Activated CD8-positive, alpha-beta memory T cell treated with anti-CD3 and anti-CD28 coated beads, Interleukin-2, amount 50 U/mL, for 1 hour (primary cell): ENCODE data around the gene GLS.
"Not testable (repeated sequence)": the region's sequence is repeated elsewhere in the genome, so short reads cannot be mapped to it uniquely, and the experiment has no call there.

Experiments
- DNase-seq: peaks from one replicate; pipeline ENCODE4 v3.0.0-alpha.2; 2020; ENCODE audit errors: extremely low read depth

The GLS gene

DNA sequence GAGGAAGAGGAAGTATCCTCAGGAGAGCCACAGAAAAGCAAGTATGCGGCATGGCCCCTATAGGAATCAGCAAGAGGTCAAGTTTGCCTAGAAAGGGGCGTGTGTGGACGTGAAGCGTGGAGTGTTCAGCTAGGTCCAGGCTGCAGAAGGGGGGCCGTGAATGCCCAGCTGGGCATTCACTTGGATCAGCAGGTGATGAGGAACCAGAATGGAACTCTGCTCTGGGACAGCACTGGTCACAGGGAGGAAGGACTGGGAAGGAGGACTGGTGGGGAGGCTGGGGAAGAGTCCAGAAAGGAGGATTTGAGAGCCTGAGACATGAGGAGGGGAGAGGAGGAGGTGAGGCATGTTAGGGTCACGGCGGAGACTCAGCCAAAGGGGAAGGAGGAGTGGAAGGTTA, 113.5 kb downstream of the GLS start:
- DNase-seq: no peak

- DNase-seq: not testable (repeated sequence)
Observed at GRCh38 chr2:190995315-190995714, 114.7 kb downstream of the GLS start.

DNA sequence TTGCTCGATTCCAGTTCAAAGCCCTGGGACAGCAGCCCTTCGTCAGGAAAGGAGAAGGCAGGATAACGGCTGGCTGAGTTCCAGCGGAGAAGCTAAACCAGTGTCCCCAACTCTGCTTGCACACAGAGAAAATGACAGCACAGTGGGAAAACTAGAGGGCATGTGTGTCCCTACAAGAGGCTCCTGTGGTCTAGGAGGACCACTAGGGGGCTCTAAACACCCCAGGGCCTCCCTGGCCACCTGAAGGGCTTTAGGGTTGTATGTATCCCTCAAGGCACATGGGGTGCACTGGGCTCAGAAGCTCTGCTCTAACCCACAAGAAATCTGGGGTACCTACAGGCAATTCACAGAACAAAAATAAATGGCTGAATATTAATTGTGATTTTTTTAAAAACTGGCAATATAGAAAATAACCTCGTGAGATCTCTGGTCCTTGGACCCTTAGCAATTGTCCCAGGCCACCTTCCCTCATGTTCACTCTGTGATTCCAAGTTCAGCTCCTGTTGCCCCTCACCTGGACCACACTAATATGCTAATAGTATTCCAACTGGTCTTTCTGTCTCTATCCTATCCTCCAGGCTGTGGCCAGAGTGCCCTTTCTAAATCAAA, 115.8 kb downstream of the GLS start:
- no peak for DNase-seq

- DNase-seq: no peak
Observed at GRCh38 chr2:190996947-190997346, 116.3 kb downstream of the GLS start.

DNA sequence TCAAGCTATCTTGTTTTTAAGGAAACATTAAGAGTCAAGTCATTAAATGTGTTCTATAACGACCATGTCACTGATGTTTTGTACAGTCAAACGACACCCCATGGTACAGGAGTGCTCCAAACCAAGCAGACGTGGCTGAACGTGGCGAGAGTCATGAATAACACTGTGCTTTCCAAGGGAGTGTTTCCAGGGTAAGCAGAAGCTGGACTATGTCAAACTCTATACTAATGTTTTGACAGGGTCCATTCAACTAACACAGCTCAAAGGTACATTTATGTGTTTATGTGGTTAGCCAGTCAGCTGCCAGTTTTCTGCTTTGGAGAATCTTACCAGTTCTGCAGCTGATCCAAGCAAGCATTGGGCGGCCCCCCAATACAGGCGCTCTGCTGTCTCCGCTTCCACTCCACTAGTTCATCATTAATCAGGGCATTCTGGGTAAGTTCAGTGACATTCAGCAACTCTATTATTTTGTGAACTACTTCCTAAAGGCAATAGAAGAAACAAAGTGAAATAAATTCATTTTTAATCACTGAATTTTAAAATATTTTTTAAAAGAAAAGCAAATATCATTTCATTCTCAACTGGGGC, 117.0 kb downstream of the GLS start:
- DNase-seq: no peak

- no peak for DNase-seq
Observed at GRCh38 chr2:190999058-190999457, 118.4 kb downstream of the GLS start.

- no peak for DNase-seq
Observed at GRCh38 chr2:190999949-191000665, 119.5 kb downstream of the GLS start.

DNA sequence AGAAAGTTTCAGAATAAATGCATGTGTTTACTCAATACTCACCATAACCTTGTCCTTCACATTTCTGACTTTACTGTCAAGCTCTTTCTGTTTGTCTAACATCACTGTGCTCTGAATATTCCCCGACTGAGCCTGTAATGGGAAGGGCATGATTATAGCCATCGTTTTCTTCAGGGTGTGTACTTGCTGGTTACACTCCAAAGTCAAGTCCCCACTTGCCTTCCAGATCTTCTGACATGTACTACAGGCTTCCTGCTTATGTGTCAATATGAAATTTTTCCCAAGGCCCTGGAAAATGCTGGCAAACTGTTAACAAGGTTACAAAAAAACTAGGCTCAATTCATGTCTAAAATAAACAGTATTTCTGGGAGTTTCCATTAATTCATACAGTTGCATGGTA, 120.4 kb downstream of the GLS start:
- no peak for DNase-seq

GRCh38 chr2:191001624-191002023, 121.0 kb downstream of the GLS start:
- DNase-seq: no peak

DNA sequence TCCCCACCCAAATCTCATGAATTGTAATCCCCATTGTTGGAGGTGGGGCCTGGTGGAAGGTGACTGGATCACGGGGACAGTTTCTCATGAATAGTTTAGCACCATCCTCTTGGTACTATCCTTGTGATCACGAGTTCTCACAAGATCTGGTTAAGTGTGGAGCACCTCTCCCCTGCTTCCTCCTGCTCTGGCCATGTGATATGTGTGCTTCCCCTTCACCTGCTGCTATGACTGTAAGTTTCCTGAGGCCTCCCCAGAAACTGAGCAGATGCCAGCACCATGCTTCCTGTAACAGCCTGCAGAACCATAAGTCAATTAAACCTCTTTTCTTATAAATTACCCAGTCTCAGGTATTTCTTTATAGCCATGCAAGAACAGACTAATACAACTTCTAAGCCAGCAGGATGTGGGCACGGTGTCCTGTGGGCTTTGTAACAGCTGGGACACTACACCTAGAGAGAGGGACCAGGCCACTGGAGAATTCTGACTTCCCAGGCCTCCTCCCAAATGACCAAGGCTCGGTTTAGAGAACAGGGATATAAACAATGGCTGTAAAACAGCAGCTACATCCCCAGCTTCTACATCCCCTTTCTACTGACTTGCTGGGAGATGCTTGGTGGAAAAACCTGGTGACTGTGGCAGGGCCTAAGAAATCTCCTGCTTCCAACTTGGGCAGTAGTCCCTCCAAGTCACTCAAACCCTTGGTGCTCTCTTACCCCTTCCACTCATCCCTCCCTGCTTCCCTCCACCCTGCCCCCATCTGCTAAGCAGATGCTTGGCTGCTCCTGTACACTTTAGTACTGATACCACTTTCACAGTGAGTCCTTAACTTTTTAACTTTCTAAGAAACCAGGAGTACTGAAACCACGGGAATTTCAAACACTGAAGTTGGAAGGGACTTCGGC, 123.0 kb downstream of the GLS start:
- DNase-seq: no peak

- DNase-seq: no peak
Observed at GRCh38 chr2:191006297-191006696, 125.7 kb downstream of the GLS start.

- no peak for DNase-seq
Observed at GRCh38 chr2:191006997-191007783, 126.6 kb downstream of the GLS start.

DNA sequence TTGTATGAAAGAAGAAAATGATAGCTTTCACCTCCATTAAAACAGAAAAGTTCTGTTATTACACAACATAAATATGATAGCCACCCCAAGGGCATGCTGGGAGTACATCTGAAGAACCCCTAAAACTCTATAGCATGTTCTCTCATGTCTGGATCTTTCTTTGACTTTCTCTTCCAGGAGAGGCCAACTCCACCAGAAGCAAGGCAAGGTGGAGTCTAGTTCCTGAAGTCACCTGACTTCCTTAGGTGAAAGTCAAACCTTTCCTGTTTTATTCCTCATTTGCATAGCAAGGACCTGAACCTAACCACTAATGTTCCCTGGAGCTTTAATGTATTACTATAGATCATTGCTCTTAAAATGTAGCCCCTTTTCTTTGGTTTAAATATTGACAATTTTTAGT, 127.7 kb downstream of the GLS start:
- no peak for DNase-seq

GRCh38 chr2:191009541-191010374, 129.1 kb downstream of the GLS start:
- no peak for DNase-seq

DNA sequence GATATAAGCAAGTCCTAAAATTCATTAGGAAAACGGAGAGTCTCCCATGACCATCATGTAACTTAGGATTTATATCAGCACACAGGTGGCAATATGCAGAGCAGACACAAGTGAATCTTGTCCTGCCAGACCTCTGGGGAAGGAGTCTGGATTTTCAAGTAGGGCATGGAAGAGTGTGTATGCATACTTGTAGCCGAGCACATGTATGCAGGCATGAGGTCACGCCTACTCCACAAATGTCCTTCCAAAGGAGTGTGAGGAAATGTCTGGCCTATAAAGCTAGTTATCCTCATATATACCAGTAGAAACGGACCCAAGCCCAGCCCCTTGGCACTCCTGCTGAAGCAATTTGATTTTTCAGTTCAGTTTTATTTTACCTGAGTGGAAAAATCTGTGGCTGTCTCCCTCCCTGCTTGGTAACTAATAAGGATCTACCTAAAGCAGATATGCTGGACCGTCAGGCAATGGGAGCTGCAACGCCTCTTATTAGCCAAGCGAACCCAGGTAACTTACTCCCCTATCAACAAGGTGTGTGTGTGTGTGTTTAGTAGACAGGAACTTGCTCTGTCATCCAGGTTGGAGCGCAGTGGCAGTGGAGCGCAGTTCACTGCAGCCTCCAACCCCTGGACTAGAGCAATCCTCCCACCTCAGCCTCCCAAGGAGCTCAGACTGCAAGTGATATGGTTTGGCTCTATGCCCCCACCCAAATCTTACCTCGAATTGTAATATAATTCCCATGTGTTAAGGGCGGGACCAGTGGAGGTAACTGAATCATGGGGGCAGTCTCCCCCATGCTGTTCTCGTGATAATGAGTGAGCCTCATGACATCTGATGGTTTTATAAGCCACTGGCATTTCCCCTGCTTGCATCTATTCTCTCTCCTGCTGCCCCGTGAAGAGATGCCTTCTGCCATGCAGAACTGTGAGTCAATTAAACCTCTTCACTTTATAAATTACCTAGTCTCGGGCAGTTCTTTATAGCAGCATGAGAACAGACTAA, 130.6 kb downstream of the GLS start:
- no peak for DNase-seq

DNA sequence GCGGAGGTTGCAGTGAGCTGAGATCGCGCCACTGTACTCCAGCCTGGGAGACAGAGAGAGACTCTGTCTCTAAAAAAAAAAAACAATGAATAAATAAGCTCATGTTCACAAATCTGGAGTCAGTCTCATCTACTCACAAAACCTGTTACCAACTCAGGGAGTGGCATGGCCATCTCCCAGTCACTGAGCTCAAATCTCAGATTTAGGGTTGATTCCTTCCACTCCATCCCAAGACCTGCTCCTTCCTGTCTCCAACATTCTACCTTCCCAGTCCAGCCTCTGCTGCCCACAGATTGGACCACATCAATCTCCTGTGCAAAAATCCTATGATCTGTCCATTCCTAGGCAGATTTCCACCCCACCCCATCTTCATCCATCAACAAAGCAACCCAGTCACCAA, 131.7 kb downstream of the GLS start:
- no peak for DNase-seq

GRCh38 chr2:191012845-191013681, 132.4 kb downstream of the GLS start:
- DNase-seq: no peak

DNA sequence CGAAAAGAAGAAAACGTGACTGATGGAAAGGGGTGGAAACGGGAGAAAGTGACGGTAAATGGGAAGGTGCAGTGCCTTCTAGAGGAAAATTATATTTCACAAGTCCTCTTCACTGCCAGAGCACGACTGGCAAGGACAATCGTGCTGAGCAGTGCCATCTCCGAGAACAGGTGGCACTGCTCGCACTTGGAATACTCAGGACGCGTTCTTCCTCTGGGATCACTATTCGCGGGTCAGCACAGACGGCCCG, 133.0 kb downstream of the GLS start:
- no peak for DNase-seq
